ENCODE results near the gene ATP11A.

DNA sequence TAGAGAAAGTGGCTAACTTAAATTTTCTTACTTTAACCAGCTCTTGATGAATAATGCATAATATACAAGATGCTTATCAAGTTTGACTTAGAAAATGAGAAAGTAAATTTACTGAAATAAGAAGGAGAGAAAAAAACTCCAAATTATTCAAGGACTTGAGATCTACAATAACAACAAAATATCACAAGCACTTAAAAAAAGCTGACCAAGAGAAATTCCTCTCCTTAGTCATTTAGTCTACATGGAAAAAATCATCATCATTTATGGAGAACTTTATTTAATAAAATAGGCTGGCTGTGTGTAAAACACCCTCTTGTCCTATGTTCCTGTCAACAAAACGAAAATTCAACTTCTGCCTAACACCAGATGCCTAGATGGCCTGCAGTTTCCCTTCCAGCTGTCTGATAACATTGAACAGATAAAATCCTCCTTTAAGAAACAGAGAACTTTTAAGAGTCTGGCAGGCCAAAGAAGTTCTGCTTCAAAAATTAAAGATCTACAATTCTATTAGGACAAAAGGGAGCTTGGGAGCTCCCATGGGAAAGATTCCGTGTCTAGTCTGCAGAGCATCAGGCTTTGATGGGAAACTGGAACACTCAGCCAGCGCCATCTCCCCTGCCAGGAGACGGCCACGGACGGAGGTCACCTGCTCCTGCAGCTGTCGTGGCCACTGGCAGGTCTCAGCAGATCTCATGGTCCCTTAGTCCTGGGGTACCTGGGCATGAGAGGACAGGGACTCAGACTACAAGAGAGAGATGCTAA, 37.9 kb upstream of the ATP11A start:
- TF ChIP-seq POLR2AphosphoS5 (IDR thresholded peaks at IDR 0.05; ENCODE audit: low read depth, low read length) (no peak), CTCF (IDR thresholded peaks at IDR 0.05 in 2 of 3, conservative IDR thresholded peaks at IDR 0.05 in 1 of 3; ENCODE audit: borderline replicate concordance in 1 of 3, insufficient read depth in 1 of 3, low read depth in 2 of 3, low read length in 2 of 3) (no peak), POLR2A (IDR thresholded peaks at IDR 0.05; ENCODE audit: borderline replicate concordance, extremely low read depth, insufficient read depth, insufficient read length) (no peak), SP1 (IDR thresholded peaks at IDR 0.05; ENCODE audit: low read depth) (no peak), EZH2 (IDR thresholded peaks at IDR 0.05) (no peak), SRF (IDR thresholded peaks at IDR 0.05; ENCODE audit: low read depth) (no peak)

Data from HCT116 (cell line).